Measurements from ENCODE around the gene CST7.

Gene CST7

DNA sequence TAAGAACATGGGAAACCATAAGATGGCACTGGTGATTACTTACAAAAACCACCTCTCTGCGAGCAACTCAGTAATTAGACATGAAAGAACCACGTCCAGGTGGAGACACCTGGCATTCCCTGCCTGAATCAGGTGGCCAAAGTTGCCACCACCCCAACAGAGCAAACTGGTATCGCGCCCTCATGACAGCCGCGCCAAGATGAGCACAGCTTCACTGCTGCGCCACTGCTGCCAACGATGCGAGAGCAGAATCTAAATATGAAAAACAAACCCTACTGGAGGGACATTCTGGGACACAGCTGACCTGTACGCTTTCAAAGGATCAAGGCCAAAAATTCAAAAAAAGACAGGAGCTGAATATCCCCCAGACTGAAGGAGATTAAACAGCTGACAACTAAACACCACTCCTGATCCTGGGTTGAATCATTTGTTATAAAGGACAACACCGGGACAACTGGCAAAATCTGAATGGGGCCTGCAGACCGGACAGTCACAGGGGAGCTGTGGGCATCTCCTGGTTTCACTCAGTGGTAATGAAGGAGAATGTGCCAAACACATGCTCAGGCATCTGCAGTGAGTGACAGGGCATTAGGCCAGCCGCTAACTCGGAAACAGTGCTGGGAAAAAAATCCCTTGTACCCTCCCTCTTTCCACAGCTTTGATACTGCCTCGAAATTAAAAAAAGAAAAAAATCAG lies 17.4 kb downstream of the CST7 start:
- H2AFZ ChIP-seq (ENCODE audit: low read length) = no peak overlapping the region
- no peaks in the 10 kb centered on the region for H3K27me3 ChIP-seq (replicated peaks; ENCODE audit: insufficient read depth, low read length)
- no peaks in the 10 kb centered on the region for H3K9me2 ChIP-seq (replicated peaks; ENCODE audit: insufficient read depth, low read length)
- H3K36me3 ChIP-seq (replicated peaks; ENCODE audit: insufficient read depth, low read length) = peaks cover 8% of the 10 kb centered on the region; the same call in 1 of the 2 replicates
- no peaks in the 10 kb centered on the region for H4K20me1 ChIP-seq (ENCODE audit: insufficient read depth, low read length)
- H3K4me2 ChIP-seq (ENCODE audit: low read depth, low read length) = no peak overlapping the region
- no peak overlapping the region for H3K9ac ChIP-seq (ENCODE audit: low read length)
- no peaks in the 10 kb centered on the region for H3F3A ChIP-seq (ENCODE audit: insufficient read depth, low read length)
- no peaks in the 10 kb centered on the region for H3K79me2 ChIP-seq (ENCODE audit: low read length)
- TF ChIP-seq EZH2phosphoT487 (IDR thresholded peaks at IDR 0.05; ENCODE audit: low read length) (no peak), EZH2 (optimal IDR thresholded peaks at IDR 0.05; ENCODE audit: low read depth, low read length) (no peak)
- TF ChIP-seq, protein P1, sequence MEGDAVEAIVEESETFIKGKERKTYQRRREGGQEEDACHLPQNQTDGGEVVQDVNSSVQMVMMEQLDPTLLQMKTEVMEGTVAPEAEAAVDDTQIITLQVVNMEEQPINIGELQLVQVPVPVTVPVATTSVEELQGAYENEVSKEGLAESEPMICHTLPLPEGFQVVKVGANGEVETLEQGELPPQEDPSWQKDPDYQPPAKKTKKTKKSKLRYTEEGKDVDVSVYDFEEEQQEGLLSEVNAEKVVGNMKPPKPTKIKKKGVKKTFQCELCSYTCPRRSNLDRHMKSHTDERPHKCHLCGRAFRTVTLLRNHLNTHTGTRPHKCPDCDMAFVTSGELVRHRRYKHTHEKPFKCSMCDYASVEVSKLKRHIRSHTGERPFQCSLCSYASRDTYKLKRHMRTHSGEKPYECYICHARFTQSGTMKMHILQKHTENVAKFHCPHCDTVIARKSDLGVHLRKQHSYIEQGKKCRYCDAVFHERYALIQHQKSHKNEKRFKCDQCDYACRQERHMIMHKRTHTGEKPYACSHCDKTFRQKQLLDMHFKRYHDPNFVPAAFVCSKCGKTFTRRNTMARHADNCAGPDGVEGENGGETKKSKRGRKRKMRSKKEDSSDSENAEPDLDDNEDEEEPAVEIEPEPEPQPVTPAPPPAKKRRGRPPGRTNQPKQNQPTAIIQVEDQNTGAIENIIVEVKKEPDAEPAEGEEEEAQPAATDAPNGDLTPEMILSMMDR (IDR thresholded peaks at IDR 0.05; ENCODE audit: low read length) = no peak
- H3K4me3 ChIP-seq (ENCODE audit: low read length) = no peak overlapping the region
- DNase-seq = no peak
- H3K27ac ChIP-seq (ENCODE audit: low read length) = no peak overlapping the region
- H3K4me1 ChIP-seq (ENCODE audit: low read length) = no peaks in the 10 kb centered on the region
- H3K9me3 ChIP-seq (replicated peaks; ENCODE audit: insufficient read depth, low read length) = no peaks in the 10 kb centered on the region

DNA sequence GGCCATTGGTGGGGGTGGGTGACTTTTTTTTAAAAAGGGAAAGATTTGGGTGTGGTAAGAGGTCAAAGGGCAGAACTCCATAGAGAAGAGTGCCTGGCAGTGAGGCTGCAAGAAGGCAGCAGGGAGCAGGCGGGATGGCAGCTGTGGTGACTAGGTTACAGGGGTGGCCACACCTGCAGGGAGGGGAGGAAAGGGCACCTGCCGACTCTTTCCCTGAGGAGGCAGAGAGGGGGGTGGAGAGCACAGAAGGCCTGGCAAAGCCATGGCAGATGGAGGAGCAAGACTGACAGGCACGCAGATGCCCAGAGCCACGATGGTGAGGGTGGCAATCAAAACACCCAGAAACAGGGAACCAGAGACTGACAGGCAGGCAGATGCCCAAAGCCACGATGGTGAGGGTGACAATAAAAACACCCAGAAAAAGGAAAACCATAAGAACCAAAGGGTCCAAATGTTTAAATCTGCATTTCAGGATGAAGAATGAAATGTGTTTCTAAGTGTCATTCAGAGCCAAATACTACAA lies 19.3 kb downstream of the CST7 start:
- no peaks in the 10 kb centered on the region for H3K4me1 ChIP-seq (ENCODE audit: low read length)
- H3K79me2 ChIP-seq (ENCODE audit: low read length) = no peaks in the 10 kb centered on the region
- H3K36me3 ChIP-seq (replicated peaks; ENCODE audit: insufficient read depth, low read length) = peaks cover 15% of the 10 kb centered on the region
- H3K27ac ChIP-seq (ENCODE audit: low read length) = no peak overlapping the region
- no peaks in the 10 kb centered on the region for H4K20me1 ChIP-seq (ENCODE audit: insufficient read depth, low read length)
- H3K9ac ChIP-seq (ENCODE audit: low read length) = no peak overlapping the region
- H3K9me3 ChIP-seq (replicated peaks; ENCODE audit: insufficient read depth, low read length) = no peaks in the 10 kb centered on the region
- no peak overlapping the region for H3K4me2 ChIP-seq (ENCODE audit: low read depth, low read length)
- no peaks in the 10 kb centered on the region for H3K27me3 ChIP-seq (replicated peaks; ENCODE audit: insufficient read depth, low read length)
- H3K9me2 ChIP-seq (replicated peaks; ENCODE audit: insufficient read depth, low read length) = no peaks in the 10 kb centered on the region
- TF ChIP-seq EZH2 (optimal IDR thresholded peaks at IDR 0.05; ENCODE audit: low read depth, low read length) (no peak), EZH2phosphoT487 (IDR thresholded peaks at IDR 0.05; ENCODE audit: low read length) (no peak)
- TF ChIP-seq, protein P1 (IDR thresholded peaks at IDR 0.05; ENCODE audit: low read length) = no peak
- no peaks in the 10 kb centered on the region for H3F3A ChIP-seq (ENCODE audit: insufficient read depth, low read length)
- no peak overlapping the region for H3K4me3 ChIP-seq (ENCODE audit: low read length)
- H2AFZ ChIP-seq (ENCODE audit: low read length) = no peak overlapping the region
- DNase-seq = no peak

DNA sequence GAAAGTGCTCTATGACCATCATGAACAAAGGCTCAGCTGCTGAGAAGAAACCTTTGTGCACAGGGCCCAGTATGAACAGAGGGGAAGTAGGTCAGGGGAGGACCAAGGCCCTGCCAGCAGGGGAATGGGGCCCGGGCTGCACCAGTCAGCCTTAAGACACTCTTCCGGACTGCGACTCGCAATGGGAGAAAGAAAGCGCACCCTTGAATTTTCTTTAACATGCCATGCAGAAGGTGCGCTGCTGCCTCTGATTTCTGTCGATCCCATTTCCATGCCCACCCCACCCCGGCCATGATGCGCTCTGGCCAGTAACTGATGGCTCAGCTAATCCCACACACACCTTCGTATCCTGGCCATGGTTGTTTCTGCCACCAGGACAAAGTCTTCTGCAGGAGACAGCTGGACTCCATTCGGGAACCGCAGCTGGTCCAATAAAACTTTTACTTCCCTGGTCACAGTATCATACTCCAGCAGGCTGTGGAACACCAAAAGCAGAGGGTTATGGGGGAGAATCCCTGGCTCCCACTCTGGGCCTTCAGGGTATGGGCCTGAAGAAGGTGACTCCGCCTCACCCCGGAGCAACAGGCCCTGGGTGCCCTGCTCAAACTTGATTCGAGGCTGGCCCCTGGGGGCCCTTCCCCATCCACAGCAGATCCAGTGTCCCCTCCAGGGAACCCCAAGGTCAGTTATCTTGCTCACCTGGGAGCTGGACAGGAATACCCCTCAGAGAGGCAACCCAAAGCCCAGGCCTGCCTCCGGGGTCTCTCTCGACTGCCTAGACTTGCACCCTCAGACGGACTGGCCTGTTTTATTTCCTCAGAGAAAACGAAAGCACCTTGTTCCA lies 20.3 kb downstream of the CST7 start:
- Histone ChIP-seq H3K27ac (ENCODE audit: low read length) (no peak overlapping the region), H3K4me2 (ENCODE audit: low read depth, low read length) (no peak overlapping the region), H2AFZ (ENCODE audit: low read length) (no peak overlapping the region), H3K4me3 (ENCODE audit: low read length) (no peak overlapping the region), H3K9ac (ENCODE audit: low read length) (no peak overlapping the region), H3K27me3 (replicated peaks; ENCODE audit: insufficient read depth, low read length) (no peaks in the 10 kb centered on the region), H4K20me1 (ENCODE audit: insufficient read depth, low read length) (no peaks in the 10 kb centered on the region), H3K4me1 (ENCODE audit: low read length) (no peaks in the 10 kb centered on the region), H3K9me3 (replicated peaks; ENCODE audit: insufficient read depth, low read length) (no peaks in the 10 kb centered on the region), H3K9me2 (replicated peaks; ENCODE audit: insufficient read depth, low read length) (no peaks in the 10 kb centered on the region), H3F3A (ENCODE audit: insufficient read depth, low read length) (no peaks in the 10 kb centered on the region), H3K79me2 (ENCODE audit: low read length) (no peaks in the 10 kb centered on the region), H3K36me3 (replicated peaks; ENCODE audit: insufficient read depth, low read length) (peaks cover 14% of the 10 kb centered on the region)
- TF ChIP-seq, protein P1 (IDR thresholded peaks at IDR 0.05; ENCODE audit: low read length) = no peak
- TF ChIP-seq EZH2 (optimal IDR thresholded peaks at IDR 0.05; ENCODE audit: low read depth, low read length) (no peak), EZH2phosphoT487 (IDR thresholded peaks at IDR 0.05; ENCODE audit: low read length) (no peak)
- no peak for DNase-seq
